TTC549 (cell line): ENCODE results near the gene ZNF516.

Experiments
- FAIRE-seq: peaks from 2 replicates; lab custom pipeline; 2012; peaks lifted over from hg19 to GRCh38; lab: Jason Lieb, UNC

ZNF516 gene

DNA sequence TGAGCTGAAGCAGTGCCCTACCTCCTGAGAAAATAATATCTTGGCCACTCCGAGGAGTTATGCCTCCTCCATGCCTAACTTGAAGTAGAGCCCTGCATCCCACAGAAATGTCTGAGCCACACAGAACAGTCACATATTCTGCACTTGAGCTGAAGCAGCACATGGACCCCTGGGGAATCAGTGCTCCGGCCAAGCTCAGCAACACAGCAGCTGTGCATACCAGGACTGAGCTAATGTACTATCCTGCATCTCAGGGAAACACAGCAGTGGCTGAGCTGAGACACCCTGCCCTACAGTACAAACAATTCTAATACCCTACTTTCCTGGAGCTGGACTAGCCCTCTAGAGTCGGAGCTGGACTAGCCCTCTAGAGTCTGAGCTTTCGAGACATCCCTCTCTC is 166.9 kb downstream of the ZNF516 start:
- FAIRE-seq = no peak

DNA sequence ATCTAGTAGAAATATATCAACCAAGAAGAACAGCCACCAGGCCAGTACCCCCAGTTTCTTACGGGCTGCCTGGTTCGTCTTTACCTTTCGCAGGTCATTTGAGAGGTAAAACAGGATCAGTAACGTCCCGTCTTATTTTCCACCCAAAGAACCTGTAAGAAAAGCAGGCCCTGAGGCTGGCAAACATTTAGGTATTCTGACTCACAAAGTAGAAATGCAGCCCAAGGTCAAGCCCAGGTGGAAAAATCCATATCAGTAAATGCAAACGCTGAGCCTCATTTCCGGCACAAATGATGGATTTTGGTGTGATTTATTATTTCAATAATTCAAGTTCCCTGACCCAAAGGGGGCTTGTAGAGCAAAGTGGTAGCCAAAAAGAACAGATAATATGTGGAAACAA is 171.2 kb downstream of the ZNF516 start:
- no peak for FAIRE-seq

DNA sequence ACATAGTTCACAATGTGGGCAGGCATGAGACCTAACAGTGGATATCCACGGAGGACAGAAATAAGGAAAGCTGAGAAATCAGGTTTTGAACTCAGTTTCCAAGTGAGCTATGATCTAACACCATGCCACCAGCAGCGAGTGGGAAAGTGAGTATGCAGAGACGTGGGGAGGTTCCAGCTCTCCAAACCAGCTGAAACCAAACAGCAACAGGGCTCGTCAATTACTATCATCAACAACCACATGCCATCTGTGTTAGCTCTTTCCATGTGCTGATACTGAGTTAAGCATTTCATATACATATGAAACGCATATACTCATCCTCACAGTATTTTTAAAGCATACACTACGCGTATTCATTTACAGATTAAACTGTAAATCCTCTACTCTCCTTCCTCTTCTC is 172.4 kb downstream of the ZNF516 start:
- no peak for FAIRE-seq

DNA sequence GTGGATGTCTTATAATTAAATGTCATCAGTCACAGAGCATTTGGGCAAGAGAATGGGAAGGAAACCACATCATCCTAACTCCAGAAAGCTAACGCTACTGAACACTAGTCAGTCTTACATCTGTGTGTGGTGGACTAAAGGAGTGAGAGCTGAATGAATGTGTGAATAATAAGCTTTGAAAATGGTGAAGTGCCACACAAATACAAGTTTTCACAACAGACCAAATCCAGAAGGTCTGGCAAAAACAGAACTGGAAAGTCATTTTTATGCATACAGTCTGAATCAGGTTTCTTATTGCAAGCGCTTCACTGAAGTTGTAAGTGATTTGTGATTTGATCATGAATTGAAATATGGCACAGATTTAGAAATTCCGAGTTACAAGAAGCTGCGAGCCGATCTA is 175.7 kb downstream of the ZNF516 start:
- no peak for FAIRE-seq

DNA sequence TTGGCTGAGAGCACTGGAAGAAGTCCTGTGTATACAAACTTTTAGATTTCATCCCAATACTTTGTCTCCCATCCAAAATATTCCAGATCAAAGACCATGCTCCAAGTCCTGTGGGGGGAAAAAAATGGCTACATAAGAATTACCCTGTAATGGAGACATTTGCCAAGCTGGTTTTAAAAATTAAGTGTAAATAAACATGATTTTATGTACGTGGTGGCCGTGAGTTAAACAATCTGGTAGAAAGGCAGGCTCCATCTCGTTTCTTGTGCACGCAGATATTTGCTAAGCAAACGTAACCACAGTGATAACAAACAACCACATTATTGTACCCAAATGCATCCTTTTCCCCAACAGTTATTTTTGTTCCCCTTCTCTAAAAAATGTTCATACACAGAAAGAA is 176.4 kb downstream of the ZNF516 start:
- FAIRE-seq = no peak

DNA sequence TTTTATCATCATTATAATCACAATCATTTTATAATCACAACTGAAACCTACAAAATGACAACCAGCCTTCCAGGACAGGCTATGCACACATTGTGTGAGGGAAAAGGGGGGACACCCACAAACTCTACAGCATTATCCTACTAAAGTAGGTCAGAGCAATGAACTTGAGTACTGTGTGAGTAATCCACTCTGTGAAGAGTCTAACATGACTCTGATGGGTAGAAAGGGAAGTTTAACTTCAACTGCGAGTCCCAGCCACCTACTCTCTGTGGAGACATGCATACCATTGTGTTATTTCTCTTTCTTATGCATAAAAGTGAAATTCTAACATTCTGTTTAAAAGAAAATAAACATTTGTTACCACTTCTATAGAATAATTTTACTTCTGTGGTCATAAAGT is 177.9 kb downstream of the ZNF516 start:
- FAIRE-seq = no peak

DNA sequence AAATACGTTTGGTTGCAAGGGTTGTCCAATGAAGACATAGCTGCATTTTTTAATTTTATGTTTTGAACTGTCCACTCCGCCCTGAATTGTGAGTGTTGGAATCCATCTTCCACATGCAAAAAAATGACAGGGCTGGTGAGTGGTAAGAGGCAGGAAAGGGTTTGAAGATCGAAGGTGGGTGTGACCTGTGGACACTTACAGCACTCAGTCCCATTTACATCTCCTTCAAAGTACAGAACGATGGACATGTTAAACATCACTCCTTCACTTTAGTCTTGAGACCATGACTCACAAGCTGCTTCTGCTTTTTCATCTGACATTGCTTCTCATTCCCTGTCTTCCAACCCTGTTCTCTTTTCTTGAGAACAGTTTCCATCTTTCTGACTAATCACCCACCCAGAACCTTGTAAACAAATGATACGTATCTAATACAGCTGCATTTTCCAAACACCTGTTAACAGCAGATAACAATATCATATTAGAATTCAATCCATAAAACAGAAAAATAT is 179.3 kb downstream of the ZNF516 start:
- FAIRE-seq = no peak

DNA sequence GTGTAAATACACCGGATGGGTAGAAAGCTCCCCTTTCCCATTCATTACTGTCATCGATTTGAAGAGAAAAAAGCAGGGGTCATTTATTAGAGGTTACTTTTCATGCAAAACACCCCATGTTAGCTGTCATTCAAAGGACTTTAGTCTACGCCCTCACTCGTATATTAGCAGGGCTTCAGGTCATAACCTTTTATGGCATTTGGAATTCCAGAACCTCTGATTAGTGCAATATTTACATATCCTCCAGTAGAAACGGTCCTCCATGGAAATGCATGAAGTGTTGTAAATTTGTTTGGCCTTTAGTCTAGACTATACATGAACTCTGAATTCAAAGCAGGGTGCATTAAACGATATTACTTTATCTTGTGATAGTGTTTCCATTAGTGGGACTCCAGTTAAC is 180.5 kb downstream of the ZNF516 start:
- FAIRE-seq = no peak

DNA sequence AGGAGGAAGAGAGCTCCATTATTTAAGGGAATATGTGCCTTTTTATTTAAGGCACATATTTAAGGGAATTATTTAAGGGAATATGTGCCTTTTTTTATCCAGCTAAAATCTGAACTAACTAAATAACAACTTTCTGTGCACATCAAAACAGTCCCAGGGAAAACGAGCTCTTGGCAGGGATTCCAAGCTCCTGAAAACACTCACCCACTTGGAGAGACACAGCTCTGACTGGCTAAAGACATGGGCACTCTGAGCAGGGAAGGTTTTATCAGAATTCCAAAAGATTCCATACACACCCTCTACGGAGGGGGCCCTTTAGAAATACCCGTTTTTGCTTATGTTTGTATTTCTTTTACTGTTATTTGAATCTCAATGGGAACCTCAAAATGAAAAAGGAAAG is 181.0 kb downstream of the ZNF516 start:
- no peak for FAIRE-seq
